Measurements from ENCODE around the gene FKBP7. TPM values are rescaled to one million over a fixed set of nuclear protein-coding genes. Genes with fewer than 3 reads are reported as not detected.

Gene FKBP7
- total RNA-seq, 1 donor from 2014 or later, result 44.3 TPM

GRCh38 chr2:178455947-178456346 is 22.5 kb downstream of the FKBP7 start:
- Mint-ChIP-seq H3K27me3 (ENCODE audit: low read depth) (no peaks in the 10 kb centered on the region), H3K9me3 (ENCODE audit: low read depth) (no peaks in the 10 kb centered on the region), H3K36me3 (ENCODE audit: low read depth) (no peaks in the 10 kb centered on the region), H3K4me1 (ENCODE audit: low read depth) (peaks cover 9% of the 10 kb centered on the region), H3K4me3 (ENCODE audit: unreplicated experiment) (no peak overlapping the region), H3K27ac (ENCODE audit: unreplicated experiment) (peak overlapping the region; percentile 53)
- no peak for DNase-seq (ENCODE audit: low spot score)
- no peak for TF ChIP-seq CTCF (IDR thresholded peaks at IDR 0.05)

GRCh38 chr2:178452870-178453269 is 25.5 kb downstream of the FKBP7 start:
- Mint-ChIP-seq H3K36me3 (ENCODE audit: low read depth) (peaks cover 4% of the 10 kb centered on the region), H3K9me3 (ENCODE audit: low read depth) (no peaks in the 10 kb centered on the region), H3K4me3 (ENCODE audit: unreplicated experiment) (no peak overlapping the region), H3K4me1 (ENCODE audit: low read depth) (peaks cover 31% of the 10 kb centered on the region), H3K27me3 (ENCODE audit: low read depth) (no peaks in the 10 kb centered on the region), H3K27ac (ENCODE audit: unreplicated experiment) (no peak overlapping the region)
- TF ChIP-seq CTCF (IDR thresholded peaks at IDR 0.05), result no peak
- no peak for DNase-seq (ENCODE audit: low spot score)

GRCh38 chr2:178452334-178452733 is 26.1 kb downstream of the FKBP7 start:
- Mint-ChIP-seq H3K4me3 (ENCODE audit: unreplicated experiment) (no peak overlapping the region), H3K4me1 (ENCODE audit: low read depth) (peaks cover 32% of the 10 kb centered on the region), H3K9me3 (ENCODE audit: low read depth) (no peaks in the 10 kb centered on the region), H3K27me3 (ENCODE audit: low read depth) (no peaks in the 10 kb centered on the region), H3K36me3 (ENCODE audit: low read depth) (peaks cover 4% of the 10 kb centered on the region), H3K27ac (ENCODE audit: unreplicated experiment) (no peak overlapping the region)
- DNase-seq (ENCODE audit: low spot score), result no peak
- TF ChIP-seq CTCF (IDR thresholded peaks at IDR 0.05), result no peak

GRCh38 chr2:178450774-178451525 is 27.4 kb downstream of the FKBP7 start, which contains the start of the genes PJVK and PRKRA:
Gene PJVK, plus strand, starts transcription at chr2:178451378. Its CDS starts 2,032 bp downstream, at chr2:178453410.
Gene PRKRA, minus strand, starts transcription at chr2:178451175. Its CDS starts 145 bp downstream, at chr2:178451030.
- Mint-ChIP-seq H3K4me3 (ENCODE audit: unreplicated experiment) (peak within 1 kb of the TSS; percentile 88), H3K36me3 (ENCODE audit: low read depth) (peaks cover 11% of the 10 kb centered on the region), H3K27ac (ENCODE audit: unreplicated experiment) (peak within 1 kb of the TSS; percentile 100), H3K4me1 (ENCODE audit: low read depth) (peaks cover 32% of the 10 kb centered on the region), H3K9me3 (ENCODE audit: low read depth) (no peaks in the 10 kb centered on the region), H3K27me3 (ENCODE audit: low read depth) (no peaks in the 10 kb centered on the region)
- peak; percentile 12 for TF ChIP-seq CTCF (IDR thresholded peaks at IDR 0.05)
- peak; percentile 99 for DNase-seq (ENCODE audit: low spot score)

- TF ChIP-seq CTCF (IDR thresholded peaks at IDR 0.05), result no peak
- DNase-seq (ENCODE audit: low spot score), result no peak
- Mint-ChIP-seq H3K27me3 (ENCODE audit: low read depth) (no peaks in the 10 kb centered on the region), H3K9me3 (ENCODE audit: low read depth) (no peaks in the 10 kb centered on the region), H3K27ac (ENCODE audit: unreplicated experiment) (peak overlapping the region; percentile 91), H3K4me3 (ENCODE audit: unreplicated experiment) (peak overlapping the region; percentile 81), H3K36me3 (ENCODE audit: low read depth) (peaks cover 11% of the 10 kb centered on the region), H3K4me1 (ENCODE audit: low read depth) (peaks cover 32% of the 10 kb centered on the region)
Measured at GRCh38 chr2:178450524-178450773, 28.0 kb downstream of the FKBP7 start.
